Subcutaneous adipose tissue (tissue), 4 donors: ENCODE results near the gene PRRT2. TPM values are rescaled to one million over a fixed set of nuclear protein-coding genes. Genes with fewer than 3 reads are reported as not detected.

Experiments
- total RNA-seq, 4 donors: library from RNA; depleted of rRNA; stranded (reverse); fragments of >200 nt; gene quantifications; one replicate each; pipeline ENCODE4 v1.1.0, GENCODE V29; 2016
- TF ChIP-seq, protein P1 (sequence below): fragments of 450-650 bp; IDR thresholded peaks from one replicate; pipeline ENCODE4 v1.5.1; 2016; ENCODE audit warnings: low read depth, mild to moderate bottlenecking, control low read depth, antibody characterized with exemption, moderate library complexity

PRRT2 gene
- total RNA-seq, 4 donors from 2014 or later: 0.19 to 3.5 (median 2.9) TPM; not detected in 1

DNA sequence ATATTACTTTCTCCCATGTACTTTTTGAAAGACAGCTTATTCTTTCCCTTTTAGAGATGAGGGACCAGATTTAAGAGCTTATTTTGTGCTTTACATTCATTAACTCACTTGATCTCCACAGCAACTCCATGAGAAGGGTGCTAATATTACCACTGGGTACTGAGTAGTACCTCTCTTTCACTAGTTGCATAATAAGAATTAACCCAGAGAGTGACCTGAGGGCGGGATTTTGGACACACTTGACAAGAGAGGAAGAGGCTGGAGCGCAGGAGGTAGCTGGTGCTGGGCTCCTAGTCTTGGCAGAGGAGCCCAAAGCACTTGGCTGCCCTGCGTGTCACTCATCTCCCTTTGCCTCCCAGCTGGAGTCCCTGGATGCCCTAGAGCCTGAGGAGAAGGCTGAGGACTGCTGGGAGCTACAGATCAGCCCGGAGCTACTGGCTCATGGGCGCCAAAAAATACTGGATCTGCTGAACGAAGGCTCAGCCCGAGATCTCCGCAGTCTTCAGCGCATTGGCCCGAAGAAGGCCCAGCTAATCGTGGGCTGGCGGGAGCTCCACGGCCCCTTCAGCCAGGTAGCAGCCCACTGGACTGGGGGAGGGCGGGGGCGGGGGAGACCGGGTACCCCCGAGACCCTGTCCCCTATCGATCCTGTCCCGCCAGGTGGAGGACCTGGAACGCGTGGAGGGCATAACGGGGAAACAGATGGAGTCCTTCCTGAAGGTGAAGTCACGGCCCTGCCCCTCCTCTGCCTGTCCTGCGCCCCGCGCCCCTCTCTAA is 7.3 kb upstream of the PRRT2 start:
- TF ChIP-seq, protein P1, sequence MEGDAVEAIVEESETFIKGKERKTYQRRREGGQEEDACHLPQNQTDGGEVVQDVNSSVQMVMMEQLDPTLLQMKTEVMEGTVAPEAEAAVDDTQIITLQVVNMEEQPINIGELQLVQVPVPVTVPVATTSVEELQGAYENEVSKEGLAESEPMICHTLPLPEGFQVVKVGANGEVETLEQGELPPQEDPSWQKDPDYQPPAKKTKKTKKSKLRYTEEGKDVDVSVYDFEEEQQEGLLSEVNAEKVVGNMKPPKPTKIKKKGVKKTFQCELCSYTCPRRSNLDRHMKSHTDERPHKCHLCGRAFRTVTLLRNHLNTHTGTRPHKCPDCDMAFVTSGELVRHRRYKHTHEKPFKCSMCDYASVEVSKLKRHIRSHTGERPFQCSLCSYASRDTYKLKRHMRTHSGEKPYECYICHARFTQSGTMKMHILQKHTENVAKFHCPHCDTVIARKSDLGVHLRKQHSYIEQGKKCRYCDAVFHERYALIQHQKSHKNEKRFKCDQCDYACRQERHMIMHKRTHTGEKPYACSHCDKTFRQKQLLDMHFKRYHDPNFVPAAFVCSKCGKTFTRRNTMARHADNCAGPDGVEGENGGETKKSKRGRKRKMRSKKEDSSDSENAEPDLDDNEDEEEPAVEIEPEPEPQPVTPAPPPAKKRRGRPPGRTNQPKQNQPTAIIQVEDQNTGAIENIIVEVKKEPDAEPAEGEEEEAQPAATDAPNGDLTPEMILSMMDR: no peak

GRCh38 chr16:29805232-29806098 is 6.5 kb upstream of the PRRT2 start:
- TF ChIP-seq, protein P1: no peak

DNA sequence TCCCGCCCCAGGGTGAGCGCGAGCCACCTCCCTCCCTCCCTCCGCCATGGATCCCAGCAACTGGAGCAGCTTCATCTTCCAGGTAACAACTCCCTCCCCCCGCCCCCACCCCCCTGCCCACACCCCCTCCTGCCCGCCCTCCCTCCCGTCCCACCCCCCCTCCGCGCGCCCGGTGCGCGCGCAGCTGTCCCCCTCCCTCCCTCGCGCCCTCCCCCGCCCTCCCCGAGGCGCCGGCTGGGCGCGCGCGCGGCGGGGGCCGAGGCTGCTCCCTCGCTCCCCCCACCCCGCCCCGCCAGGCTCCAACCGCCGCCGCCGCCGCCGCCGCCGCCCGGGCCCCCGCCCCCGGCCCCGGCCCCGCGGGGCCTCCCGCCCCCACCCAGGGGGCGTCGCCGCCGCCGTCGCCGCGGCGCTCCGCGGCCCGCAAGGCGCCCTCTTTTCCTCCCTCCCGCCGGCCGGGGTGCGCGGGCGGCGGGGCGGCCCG is 5.9 kb upstream of the PRRT2 start, which contains the start of gene MAZ:
TSS of gene MAZ (plus strand) at position 431 of the 481 bp plus-strand sequence. CDS start 173 bp downstream, outside the sequence.
- TF ChIP-seq, protein P1: no peak

- TF ChIP-seq, protein P1: no peak
Measured at GRCh38 chr16:29806641-29807425, 5.2 kb upstream of the PRRT2 start.

DNA sequence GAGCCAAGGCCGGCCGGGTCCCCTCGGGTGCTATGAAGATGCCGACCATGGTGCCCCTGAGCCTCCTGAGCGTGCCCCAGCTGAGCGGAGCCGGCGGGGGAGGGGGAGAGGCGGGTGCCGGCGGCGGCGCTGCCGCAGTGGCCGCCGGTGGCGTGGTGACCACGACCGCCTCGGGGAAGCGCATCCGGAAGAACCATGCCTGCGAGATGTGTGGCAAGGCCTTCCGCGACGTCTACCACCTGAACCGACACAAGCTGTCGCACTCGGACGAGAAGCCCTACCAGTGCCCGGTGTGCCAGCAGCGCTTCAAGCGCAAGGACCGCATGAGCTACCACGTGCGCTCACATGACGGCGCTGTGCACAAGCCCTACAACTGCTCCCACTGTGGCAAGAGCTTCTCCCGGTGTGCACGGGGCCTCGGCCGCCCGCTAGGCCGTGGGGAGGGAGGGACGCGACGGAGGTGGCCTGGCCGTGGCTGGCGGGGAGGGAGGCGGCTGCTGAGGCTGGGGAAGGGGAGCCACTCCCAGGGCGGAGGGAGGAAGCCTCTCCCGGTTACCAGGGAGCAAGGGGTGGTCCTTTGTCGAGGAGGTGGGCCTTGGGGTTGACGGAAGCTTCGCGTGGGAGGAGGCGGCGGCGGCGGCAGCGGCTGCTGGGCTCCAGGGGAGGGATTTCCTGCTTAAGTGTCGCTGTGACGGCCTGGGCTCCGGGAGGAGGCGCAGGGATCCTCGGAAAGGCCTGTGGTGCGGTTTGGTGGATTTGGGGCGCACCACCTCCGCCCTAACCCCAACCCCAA is 4.4 kb upstream of the PRRT2 start:
- TF ChIP-seq, protein P1: no peak

DNA sequence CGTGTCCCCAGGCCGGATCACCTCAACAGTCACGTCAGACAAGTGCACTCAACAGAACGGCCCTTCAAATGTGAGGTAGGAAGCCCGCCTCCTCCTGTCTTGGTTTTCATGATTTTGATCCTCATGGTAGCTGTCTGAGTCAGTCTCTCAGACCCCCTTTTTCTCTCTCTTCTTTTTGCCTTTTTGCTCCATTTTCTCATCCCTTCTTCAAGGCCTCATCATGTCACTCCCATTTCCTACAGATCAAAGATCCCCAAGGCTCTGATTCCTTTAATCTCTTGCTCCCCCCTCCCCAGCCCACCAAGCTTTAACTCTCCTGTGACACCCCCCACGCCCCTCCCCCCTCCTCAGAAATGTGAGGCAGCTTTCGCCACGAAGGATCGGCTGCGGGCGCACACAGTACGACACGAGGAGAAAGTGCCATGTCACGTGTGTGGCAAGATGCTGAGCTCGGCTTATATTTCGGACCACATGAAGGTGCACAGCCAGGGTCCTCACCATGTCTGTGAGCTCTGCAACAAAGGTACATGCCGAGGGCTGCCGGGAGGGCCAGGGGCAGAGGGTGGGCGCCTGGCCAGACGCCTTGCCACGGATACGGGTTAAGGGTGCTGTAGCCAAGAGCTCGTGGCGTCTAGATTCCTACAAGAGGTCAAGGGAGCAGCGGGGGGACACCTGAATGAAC is 3.6 kb upstream of the PRRT2 start:
- TF ChIP-seq, protein P1: no peak
